Measurements from ENCODE around the gene CPZ. TPM values are rescaled to one million over a fixed set of nuclear protein-coding genes. Genes with fewer than 3 reads are reported as not detected.

Gene CPZ
- polyA plus RNA-seq, 4 donors = 21.5 to 29.1 (median 25.0) TPM

DNA sequence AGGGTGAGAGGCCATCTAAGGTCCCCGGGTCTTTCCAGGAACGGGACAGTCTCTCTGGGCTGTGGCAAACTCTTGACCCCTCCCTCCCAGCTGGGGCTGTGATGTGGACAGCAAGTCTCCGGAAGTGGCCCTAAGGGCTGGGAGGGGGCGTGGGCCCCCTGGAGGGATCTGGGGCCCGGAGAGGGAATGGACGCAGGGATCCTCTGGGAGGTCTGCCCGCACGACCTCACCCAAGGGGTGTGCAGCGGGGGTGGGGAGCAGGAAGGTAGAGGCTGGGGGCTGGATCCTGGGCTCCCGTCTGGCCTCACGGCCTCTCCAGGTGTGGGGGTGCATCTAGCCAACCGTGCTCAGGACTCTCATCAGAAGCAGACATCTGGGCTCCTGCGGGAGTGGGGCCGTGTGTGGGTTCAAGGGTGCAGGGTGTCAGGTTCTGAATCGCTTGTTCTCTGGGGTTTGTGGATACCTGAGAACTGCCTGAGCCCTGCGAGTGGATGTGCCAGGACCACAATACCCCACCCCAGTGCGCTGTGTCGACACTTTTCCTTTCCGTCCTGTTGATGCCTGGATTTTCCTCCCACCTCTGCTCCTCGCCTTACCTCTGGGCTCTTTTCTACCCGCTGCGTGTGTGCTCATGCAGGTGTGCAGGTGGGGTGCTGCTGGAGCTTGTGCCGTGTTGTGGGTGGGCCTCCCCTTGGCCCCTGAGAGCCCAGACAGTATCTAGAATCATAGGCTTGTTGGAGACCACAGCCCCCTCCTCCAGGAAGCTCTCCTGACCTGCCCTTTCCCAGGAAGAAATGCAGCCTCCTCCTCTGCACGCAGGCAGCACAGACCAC is 915 bp downstream of the CPZ start:
- DNase-seq (ENCODE audit: low read depth in 4 of 4, low spot score in 2 of 4) = no peak

DNA sequence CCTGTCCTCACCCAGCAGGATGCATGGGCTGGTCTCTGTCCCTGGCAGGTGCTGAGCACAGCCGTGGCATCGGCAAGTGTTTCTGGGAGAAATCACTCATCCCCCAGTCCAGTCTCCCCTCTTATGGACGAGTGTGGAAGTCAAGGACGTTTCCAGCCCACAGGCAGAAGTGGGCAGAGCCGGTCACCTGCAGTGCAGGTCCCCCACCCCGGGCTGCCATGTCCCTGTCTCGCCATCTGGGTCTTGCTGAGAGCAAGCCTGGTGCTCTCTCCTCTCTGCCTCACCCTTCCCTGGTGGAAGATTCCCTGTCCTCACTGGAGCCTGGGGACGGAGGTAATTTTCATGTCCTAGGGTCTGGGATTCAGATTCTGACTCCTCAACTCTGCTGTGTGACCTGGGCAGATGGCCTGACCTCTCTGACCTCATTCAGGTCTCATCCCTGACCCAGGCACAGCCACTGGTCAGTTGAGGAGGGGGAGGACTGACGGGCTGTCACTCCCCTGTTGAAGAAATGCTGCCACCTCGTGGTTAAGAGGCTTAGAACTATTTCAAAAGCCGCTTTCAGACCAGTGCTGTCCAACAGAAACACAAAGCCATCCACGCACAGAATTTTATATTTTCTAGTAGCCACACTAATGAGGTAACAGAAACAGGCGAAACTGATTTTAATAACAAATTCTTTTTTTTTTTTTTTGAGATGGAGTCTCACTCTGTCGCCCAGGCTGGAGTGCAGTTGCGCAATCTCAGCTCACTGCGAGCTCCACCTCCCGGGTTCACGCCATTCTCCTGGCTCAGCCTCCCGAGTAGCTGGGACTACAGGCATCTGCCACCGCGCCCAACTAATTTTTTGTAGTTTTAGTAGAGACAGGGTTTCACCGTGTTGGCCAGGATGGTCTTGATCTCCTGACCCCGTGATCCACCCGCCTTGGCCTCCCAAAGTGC is 1.8 kb downstream of the CPZ start:
- peak in 1 of 4 donors; percentile 75 for DNase-seq (ENCODE audit: low read depth in 4 of 4, low spot score in 2 of 4)

DNA sequence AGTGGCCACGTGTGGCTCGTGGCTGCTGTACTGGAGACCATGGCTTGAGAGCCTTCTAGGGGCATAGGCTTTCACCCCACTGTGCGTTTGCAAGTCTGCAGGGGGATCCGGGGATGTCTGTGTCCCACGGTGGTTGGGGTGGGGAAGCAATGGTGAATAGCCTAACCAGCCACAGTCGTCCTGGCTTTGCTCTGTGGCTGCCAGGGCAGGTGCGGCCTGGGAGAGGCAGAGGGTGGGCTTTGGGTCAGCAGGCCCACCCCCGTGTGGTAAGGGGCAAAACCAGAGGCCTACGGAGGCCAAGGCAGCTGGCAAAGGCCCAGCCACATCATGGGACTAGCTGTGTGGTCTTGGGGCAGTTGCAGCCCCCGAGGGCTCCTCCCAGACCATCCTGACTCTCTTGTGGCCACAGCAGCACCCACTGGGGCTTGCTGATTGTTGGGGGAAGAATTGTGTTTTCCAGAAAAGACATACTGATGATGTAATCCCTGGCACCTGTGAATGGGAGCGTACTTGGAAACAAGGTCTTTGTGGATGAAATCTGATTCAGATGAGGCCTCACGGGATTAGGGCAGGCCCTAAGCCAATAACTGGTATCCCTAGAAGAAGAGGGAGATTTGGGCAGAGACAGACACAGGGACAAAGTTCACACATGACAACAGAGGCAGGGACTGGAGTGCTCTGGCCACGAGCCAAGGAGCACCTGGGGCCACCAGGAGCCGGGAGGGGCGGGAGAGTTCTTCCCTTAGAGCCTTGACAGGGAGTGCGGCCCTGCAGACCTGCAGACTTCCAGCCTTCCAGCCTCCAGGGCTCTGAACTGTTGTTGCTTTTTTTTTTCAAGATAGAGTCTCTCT is 2.9 kb downstream of the CPZ start:
- no peak for DNase-seq (ENCODE audit: low read depth in 4 of 4, low spot score in 2 of 4)

GRCh38 chr4:8596891-8597290 is 4.3 kb downstream of the CPZ start:
- DNase-seq (ENCODE audit: low read depth in 4 of 4, low spot score in 2 of 4) = no peak

- DNase-seq (ENCODE audit: low read depth in 4 of 4, low spot score in 2 of 4) = no peak
Measured at GRCh38 chr4:8597319-8597718, 4.8 kb downstream of the CPZ start.

DNA sequence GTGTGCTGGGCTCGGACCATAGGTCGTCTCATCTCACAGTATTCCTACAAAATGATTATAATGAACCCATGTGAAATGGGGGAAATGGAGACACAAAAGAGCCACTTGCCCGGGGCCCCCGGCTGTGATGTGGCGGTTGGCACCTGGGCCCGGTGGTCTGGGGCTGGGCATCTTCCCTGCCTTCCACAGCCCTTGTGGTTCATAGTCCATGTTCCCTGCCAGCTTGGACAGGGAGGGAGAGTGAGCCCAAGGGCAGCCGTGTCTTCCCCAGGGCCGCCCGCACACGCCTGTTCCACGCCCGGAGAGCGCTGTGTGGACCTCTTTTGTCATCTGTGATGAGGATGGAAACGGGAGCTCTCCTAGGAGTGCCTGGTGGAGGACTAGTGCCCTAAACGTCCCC is 5.2 kb downstream of the CPZ start:
- no peak for DNase-seq (ENCODE audit: low read depth in 4 of 4, low spot score in 2 of 4)

- DNase-seq (ENCODE audit: low read depth in 4 of 4, low spot score in 2 of 4) = no peak
Measured at GRCh38 chr4:8598391-8599090, 6.0 kb downstream of the CPZ start.

DNA sequence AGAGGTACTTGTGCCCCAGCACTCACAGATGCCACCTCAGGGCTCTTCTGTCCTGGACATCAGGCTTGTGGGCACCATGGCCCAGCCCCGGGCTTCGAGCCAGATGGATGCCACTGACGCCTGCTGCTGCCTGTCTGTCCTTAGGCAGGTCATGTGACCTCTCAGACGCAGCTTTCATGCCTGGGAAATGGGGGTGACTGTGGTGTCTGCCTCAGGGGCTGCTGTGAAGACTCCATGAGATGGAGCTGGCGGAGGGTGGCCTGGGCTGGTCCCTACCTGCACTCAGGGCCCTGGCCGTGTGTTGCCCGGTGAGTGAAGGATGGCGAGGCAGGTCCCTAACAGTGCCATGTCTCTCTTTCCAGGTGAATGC is 6.5 kb downstream of the CPZ start:
- no peak for DNase-seq (ENCODE audit: low read depth in 4 of 4, low spot score in 2 of 4)

DNA sequence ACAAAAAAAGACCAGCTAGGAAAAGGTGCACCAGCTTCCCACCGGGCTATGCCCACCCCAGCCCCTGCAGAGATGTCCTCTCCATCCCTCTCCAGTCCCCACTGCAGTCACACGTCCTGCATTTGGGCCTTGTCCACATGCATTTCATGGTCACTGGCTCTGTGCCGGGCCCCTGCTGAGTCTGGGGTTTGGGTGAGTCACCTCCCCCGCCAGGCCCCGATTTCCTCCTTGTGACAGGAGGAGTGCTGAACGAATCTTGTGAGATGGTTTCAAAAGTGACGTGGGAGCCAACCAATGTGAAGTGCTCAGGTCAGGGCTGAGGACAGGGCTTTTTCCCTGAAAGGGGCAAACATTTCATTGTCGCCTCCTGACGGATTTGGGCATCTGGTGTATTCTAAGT is 7.1 kb downstream of the CPZ start:
- DNase-seq (ENCODE audit: low read depth in 4 of 4, low spot score in 2 of 4) = no peak

GRCh38 chr4:8600266-8600665 is 7.7 kb downstream of the CPZ start:
- no peak for DNase-seq (ENCODE audit: low read depth in 4 of 4, low spot score in 2 of 4)

GRCh38 chr4:8600686-8601085 is 8.1 kb downstream of the CPZ start:
- DNase-seq (ENCODE audit: low read depth in 4 of 4, low spot score in 2 of 4) = no peak

DNA sequence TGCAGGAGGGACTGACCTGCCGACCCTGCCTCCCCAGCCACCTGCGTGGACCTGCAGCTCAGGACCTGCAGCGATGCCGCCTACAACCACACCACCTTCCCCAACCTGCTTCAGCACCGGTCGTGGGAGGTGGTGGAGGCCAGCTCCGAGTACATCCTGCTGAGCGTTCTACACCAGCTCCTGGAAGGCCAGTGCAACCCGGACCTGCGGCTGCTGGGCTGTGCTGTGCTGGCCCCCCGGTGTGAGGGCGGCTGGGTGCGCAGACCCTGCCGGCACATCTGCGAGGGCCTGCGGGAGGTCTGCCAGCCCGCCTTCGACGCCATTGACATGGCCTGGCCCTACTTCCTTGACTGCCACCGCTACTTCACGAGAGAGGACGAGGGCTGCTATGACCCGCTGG is 8.5 kb downstream of the CPZ start:
- DNase-seq (ENCODE audit: low read depth in 4 of 4, low spot score in 2 of 4) = no peak

GRCh38 chr4:8601556-8601955 is 9.0 kb downstream of the CPZ start:
- DNase-seq (ENCODE audit: low read depth in 4 of 4, low spot score in 2 of 4) = no peak

DNA sequence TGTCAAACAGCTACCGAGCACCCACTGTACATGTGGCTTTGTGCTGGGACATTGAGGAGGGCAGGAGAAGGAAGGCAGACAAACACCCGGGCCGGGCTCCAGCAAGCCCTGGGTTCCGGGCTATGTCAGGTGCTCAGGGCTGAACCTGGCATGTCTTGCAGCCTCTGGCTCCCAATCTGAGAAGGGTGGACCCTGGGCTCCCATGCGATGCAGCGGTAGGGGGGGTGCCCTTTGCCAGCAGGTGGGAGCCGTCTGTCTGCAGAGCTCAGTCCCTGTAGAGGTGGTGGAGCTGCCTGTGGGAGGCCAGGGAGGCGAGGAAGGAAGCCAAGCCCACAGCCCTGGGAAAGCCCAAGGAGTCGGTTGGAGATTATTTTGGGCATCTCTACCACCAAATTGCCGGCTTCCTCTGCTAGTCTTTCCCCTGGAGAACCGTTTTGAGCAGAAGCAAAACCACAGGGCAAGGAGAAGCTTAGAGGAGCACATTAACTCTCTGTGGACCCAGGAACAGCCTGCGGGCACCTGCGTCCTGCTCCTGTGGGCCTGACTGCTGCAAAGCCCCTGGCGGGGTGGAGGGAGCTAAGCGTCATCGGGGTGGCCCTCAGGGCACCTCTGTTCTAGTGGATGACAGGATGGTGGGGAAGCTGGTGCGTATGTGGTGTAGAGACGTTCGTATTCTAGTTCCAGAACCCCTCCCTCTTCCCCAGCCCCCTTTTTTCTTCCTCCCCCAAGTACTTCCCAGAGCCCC is 10.3 kb downstream of the CPZ start:
- no peak for DNase-seq (ENCODE audit: low read depth in 4 of 4, low spot score in 2 of 4)

- DNase-seq (ENCODE audit: low read depth in 4 of 4, low spot score in 2 of 4) = no peak
Measured at GRCh38 chr4:8603931-8604330, 11.4 kb downstream of the CPZ start.

DNA sequence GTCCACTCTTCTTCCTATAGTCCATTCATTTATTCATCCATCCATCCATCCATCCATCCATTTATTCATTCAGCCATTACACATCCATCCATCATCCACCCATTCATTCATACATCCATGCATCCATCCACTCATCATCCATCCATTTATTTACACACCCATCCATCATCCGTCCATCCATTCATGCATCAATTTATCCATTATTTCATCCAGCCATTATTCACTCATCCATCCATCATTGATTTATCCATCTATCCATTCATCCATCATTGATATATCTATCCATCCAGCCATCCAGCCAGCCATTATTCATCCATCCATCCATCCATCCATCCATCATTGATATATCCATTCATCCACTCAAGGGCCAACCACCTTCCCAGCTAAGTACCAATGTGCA is 12.7 kb downstream of the CPZ start:
- DNase-seq (ENCODE audit: low read depth in 4 of 4, low spot score in 2 of 4) = no peak

DNA sequence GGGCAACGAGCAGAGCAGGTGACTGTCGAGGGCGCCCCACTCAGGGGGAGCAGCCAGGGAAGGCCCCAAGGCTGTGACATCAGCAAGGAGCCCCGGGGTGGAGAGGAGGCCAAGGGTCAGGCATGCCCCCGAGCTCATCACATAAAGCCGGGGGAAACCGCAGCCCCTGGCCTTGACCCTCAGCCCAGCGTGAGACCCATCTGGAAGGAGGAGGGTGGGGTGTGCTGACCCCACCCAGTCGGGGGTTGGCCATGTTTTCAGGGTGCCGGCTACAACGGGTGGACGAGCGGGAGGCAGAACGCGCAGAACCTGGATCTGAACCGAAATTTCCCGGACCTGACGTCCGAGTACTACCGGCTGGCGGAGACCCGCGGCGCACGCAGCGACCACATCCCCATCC is 13.9 kb downstream of the CPZ start:
- DNase-seq (ENCODE audit: low read depth in 4 of 4, low spot score in 2 of 4) = no peak

DNA sequence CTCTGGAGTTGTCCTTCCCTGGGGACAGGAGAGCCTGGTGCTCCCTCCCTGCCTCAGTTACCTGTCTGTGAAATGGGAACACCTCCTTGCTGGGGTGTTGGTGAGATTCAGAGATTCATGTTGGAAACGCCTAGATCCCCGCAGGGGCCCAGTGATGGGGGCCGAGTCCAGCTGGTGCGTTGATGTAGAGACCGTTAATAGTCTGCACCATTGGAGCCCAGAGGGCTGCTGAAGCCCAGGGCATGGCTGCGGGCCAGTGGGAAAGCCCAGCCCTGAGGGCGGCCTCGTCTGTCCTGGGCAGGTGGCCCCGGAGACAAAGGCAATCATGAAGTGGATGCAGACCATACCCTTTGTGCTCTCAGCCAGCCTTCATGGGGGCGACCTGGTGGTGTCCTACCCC is 14.4 kb downstream of the CPZ start:
- no peak for DNase-seq (ENCODE audit: low read depth in 4 of 4, low spot score in 2 of 4)

DNA sequence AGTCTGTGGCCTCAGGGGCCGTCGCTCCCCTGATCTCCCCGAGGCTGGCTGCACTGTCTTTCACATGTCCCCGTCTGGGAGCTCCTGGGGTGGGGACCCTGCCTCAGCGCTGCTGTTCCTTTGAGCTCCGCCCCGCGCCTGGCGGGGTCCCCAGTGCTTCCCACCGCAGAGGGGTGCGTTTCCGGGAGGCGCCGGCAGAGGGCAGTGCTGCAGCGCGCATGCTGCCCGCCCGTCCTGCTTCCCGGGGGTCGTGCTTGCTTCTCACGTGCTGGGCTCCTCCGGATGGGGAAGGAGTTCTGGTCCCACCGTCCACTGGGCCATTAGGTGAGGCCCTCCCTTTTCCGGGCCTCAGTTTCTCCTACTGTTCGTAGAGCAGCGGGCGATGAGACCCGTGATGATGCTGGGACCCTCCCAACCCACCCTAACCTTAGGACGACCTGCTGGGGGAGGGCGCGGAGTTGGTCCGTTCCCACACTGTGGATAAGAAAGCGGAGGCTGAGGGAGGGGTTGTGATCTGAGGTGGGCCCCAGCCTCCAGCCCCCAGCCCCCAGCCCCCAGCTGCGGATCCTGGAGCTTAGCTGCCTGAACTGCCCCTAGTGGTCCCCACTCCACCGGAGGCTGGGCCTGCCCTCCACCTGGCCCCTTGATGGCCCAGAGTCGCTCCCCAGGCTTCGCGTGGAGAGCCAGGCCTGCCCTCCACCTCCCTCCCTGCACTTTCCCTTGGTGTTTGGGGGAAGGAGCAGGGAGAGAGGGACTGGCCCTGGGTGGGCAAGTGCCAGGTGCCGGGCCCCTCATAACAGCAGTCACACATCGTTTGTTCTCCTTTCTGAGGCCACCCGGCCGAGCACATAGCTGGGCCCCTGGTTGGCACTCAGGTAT is 15.3 kb downstream of the CPZ start:
- DNase-seq (ENCODE audit: low read depth in 4 of 4, low spot score in 2 of 4) = no peak

Data from left renal cortex interstitium (tissue), 4 donors.